HTR-8/SVneo (cell line): Measurements from ENCODE around the gene MLKL.
A peak's percentile ranks its signal among the peaks of the same experiment; 100 is the strongest.

Experiments
- DNase-seq: peaks from one replicate; pipeline ENCODE4 v3.0.0; 2011; ENCODE audit warnings: low spot score, mixed read lengths; ENCODE audit not compliant: insufficient read length
- FAIRE-seq: peaks from 2 replicates; lab custom pipeline; 2011; peaks lifted over from hg19 to GRCh38; lab: Jason Lieb, UNC

Gene MLKL

GRCh38 chr16:74700438-74701225 lies at the start of gene MLKL:
TSS of gene MLKL (minus strand) at chr16:74700862. CDS start at chr16:74695757, 5,105 bp downstream.
- no peak for FAIRE-seq
- DNase-seq, result peak; percentile 64

- DNase-seq (no peak), FAIRE-seq (no peak)
Observed at GRCh38 chr16:74749291-74750055, 48.8 kb upstream of the MLKL start.

GRCh38 chr16:74748616-74749026 lies 48.0 kb upstream of the MLKL start:
- DNase-seq, result no peak
- no peak for FAIRE-seq

- FAIRE-seq (peak; percentile 31), DNase-seq (no peak)
Observed at GRCh38 chr16:74747716-74748615, 47.3 kb upstream of the MLKL start.

- FAIRE-seq (no peak), DNase-seq (no peak)
Observed at GRCh38 chr16:74745926-74746325, 45.3 kb upstream of the MLKL start.

- FAIRE-seq (no peak), DNase-seq (no peak)
Observed at GRCh38 chr16:74745109-74745615, 44.5 kb upstream of the MLKL start.

- FAIRE-seq (no peak), DNase-seq (no peak)
Observed at GRCh38 chr16:74744566-74744965, 43.9 kb upstream of the MLKL start.

- FAIRE-seq (peak; percentile 86), DNase-seq (peak; percentile 90)
Observed at GRCh38 chr16:74743668-74744299, 43.1 kb upstream of the MLKL start.

GRCh38 chr16:74743045-74743667 lies 42.5 kb upstream of the MLKL start:
- FAIRE-seq, result no peak
- DNase-seq, result no peak

GRCh38 chr16:74742051-74742481 lies 41.4 kb upstream of the MLKL start:
- no peak for FAIRE-seq

GRCh38 chr16:74740795-74741304 lies 40.2 kb upstream of the MLKL start:
- no peak for DNase-seq
- peak; percentile 85 for FAIRE-seq

More at GRCh38 chr16:74742051-74742481, 41.4 kb upstream of the MLKL start:
- DNase-seq, result peak; percentile 45

- FAIRE-seq (peak; percentile 52), DNase-seq (no peak)
Observed at GRCh38 chr16:74739275-74739674, 38.6 kb upstream of the MLKL start.

- FAIRE-seq (no peak), DNase-seq (no peak)
Observed at GRCh38 chr16:74738816-74739215, 38.2 kb upstream of the MLKL start.

- peak; percentile 91 for FAIRE-seq
- peak; percentile 59 for DNase-seq
Observed at GRCh38 chr16:74738113-74738541, 37.5 kb upstream of the MLKL start.

GRCh38 chr16:74737521-74737920 lies 36.9 kb upstream of the MLKL start:
- FAIRE-seq, result no peak

GRCh38 chr16:74736531-74737157 lies 36.0 kb upstream of the MLKL start:
- DNase-seq (no peak), FAIRE-seq (peak; percentile 66)

More at GRCh38 chr16:74737521-74737920, 36.9 kb upstream of the MLKL start:
- DNase-seq, result no peak

GRCh38 chr16:74735554-74735953 lies 34.9 kb upstream of the MLKL start:
- DNase-seq (no peak), FAIRE-seq (no peak)

GRCh38 chr16:74735162-74735452 lies 34.4 kb upstream of the MLKL start:
- no peak for FAIRE-seq
- no peak for DNase-seq
